Progenitor cell of endocrine pancreas (in vitro differentiated cells): ENCODE results near the gene LSAMP. TPM values are rescaled to one million over a fixed set of nuclear protein-coding genes. Genes with fewer than 3 reads are reported as not detected.

ENCODE experiments used
- DNase-seq: peaks from one replicate; pipeline ENCODE4 v3.0.0; 2021; ENCODE audit warnings: low spot score; ENCODE audit not compliant: unreplicated experiment
- H3K27ac Mint-ChIP-seq: 2 replicates; pipeline ENCODE4 v1.8.0; 2021; ENCODE audit warnings: mild to moderate bottlenecking, moderate library complexity, mixed read lengths
- H3K27me3 Mint-ChIP-seq: 2 replicates; pipeline ENCODE4 v1.8.0; 2021; ENCODE audit warnings: mixed read lengths
- H3K36me3 Mint-ChIP-seq: 2 replicates; pipeline ENCODE4 v1.8.0; 2022; ENCODE audit warnings: mixed read lengths; ENCODE audit not compliant: insufficient read depth
- H3K4me1 Mint-ChIP-seq: 2 replicates; pipeline ENCODE4 v1.8.0; 2021; ENCODE audit warnings: low read depth, mixed read lengths
- H3K4me3 Mint-ChIP-seq: 2 replicates; pipeline ENCODE4 v1.8.0; 2021; ENCODE audit warnings: low read depth, mild to moderate bottlenecking, moderate library complexity, mixed read lengths
- H3K9me3 Mint-ChIP-seq: 2 replicates; pipeline ENCODE4 v1.8.0; 2021; ENCODE audit warnings: low read depth, mixed read lengths
- total RNA-seq: library from RNA; stranded (reverse); gene quantifications from 2 replicates; pipeline ENCODE4 v1.2.1, GENCODE V29; 2021
- TF ChIP-seq, protein P1 (sequence below): fragments of 200-600 bp; sonication (generic); IDR thresholded peaks from one replicate; pipeline ENCODE4 v1.5.0; 2021; ENCODE audit warnings: antibody characterized with exemption, mild to moderate bottlenecking; ENCODE audit not compliant: unreplicated experiment

The LSAMP gene
- total RNA-seq, 1 donor from 2014 or later, result 20.7 TPM

DNA sequence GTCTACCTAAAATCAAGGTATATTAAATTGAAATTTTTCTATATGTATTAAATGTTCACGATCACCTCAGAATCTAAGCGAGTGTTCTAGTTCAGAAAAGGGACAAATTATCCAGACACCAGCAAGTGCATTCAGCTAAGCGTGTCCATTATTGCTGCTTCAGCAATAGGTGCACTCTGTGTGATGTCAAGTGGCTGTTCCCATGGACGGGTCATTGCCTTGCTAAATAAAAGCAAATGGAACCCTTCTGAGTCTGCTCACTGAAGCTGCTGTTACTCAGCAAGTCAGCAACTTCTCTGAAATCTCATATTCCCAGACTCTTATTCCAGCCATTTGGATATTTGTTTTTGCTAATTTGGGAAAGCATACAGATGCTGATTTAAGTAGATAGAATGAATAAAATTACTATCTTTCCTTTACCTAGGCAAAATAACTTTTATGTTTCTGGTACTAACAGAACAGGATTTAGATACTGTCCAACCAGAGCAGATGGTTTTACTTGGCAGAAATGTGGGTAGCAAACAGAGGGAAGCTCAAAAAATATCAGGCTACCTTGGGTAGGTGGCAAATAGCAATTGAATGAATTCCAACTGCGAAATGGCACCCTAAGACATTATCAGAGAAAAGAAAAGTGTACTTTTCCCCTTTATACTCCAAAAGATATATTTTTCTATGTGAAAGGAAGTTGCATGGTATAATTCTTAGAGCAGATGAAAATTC lies 415.0 kb downstream of the LSAMP start:
- no peak overlapping the region for H3K27ac Mint-ChIP-seq
- no peaks in the 10 kb centered on the region for H3K9me3 Mint-ChIP-seq
- H3K27me3 Mint-ChIP-seq, result no peaks in the 10 kb centered on the region
- H3K36me3 Mint-ChIP-seq, result no peaks in the 10 kb centered on the region
- H3K4me1 Mint-ChIP-seq, result peaks cover 4% of the 10 kb centered on the region
- no peak overlapping the region for H3K4me3 Mint-ChIP-seq
- no peak for DNase-seq
- TF ChIP-seq, protein P1, sequence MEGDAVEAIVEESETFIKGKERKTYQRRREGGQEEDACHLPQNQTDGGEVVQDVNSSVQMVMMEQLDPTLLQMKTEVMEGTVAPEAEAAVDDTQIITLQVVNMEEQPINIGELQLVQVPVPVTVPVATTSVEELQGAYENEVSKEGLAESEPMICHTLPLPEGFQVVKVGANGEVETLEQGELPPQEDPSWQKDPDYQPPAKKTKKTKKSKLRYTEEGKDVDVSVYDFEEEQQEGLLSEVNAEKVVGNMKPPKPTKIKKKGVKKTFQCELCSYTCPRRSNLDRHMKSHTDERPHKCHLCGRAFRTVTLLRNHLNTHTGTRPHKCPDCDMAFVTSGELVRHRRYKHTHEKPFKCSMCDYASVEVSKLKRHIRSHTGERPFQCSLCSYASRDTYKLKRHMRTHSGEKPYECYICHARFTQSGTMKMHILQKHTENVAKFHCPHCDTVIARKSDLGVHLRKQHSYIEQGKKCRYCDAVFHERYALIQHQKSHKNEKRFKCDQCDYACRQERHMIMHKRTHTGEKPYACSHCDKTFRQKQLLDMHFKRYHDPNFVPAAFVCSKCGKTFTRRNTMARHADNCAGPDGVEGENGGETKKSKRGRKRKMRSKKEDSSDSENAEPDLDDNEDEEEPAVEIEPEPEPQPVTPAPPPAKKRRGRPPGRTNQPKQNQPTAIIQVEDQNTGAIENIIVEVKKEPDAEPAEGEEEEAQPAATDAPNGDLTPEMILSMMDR, result no peak

- no peak overlapping the region for H3K4me3 Mint-ChIP-seq
- H3K36me3 Mint-ChIP-seq, result no peaks in the 10 kb centered on the region
- no peaks in the 10 kb centered on the region for H3K9me3 Mint-ChIP-seq
- no peak overlapping the region for H3K27ac Mint-ChIP-seq
- no peaks in the 10 kb centered on the region for H3K27me3 Mint-ChIP-seq
- no peak for DNase-seq
- H3K4me1 Mint-ChIP-seq, result peaks cover 4% of the 10 kb centered on the region
- TF ChIP-seq, protein P1, result no peak
Observed at GRCh38 chr3:116029266-116029665, 416.0 kb downstream of the LSAMP start.

- no peaks in the 10 kb centered on the region for H3K27me3 Mint-ChIP-seq
- no peak overlapping the region for H3K27ac Mint-ChIP-seq
- TF ChIP-seq, protein P1, result no peak
- peaks cover 4% of the 10 kb centered on the region for H3K4me1 Mint-ChIP-seq
- H3K36me3 Mint-ChIP-seq, result no peaks in the 10 kb centered on the region
- DNase-seq, result no peak
- no peak overlapping the region for H3K4me3 Mint-ChIP-seq
- no peaks in the 10 kb centered on the region for H3K9me3 Mint-ChIP-seq
Observed at GRCh38 chr3:116028157-116028556, 417.1 kb downstream of the LSAMP start.

GRCh38 chr3:116020989-116021388 lies 424.3 kb downstream of the LSAMP start:
- H3K9me3 Mint-ChIP-seq, result no peaks in the 10 kb centered on the region
- H3K36me3 Mint-ChIP-seq, result no peaks in the 10 kb centered on the region

DNA sequence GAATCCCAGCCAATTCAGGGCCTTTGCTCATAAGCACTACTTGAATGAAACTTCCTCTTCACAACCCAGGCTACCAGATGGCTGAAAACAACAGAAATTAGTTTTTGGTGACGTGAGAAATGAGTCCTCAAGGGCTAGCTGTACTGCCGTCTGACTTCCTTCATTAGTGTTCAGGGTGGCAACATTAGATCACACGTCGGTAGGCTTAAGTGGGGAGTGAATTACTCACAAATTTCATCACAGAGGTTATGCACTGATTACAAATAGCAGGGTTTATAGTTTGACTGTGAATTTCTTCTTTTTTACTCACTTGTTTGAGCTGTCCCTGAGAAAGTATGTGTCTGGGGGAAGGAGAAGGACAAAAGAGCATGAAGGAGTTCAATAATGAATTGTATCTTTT lies 424.8 kb downstream of the LSAMP start:
- Mint-ChIP-seq H3K36me3 (no peaks in the 10 kb centered on the region), H3K27me3 (no peaks in the 10 kb centered on the region), H3K4me1 (no peaks in the 10 kb centered on the region), H3K4me3 (no peak overlapping the region), H3K9me3 (no peaks in the 10 kb centered on the region), H3K27ac (no peak overlapping the region)
- no peak for DNase-seq
- TF ChIP-seq, protein P1, result no peak

More at GRCh38 chr3:116020989-116021388, 424.3 kb downstream of the LSAMP start:
- Mint-ChIP-seq H3K27ac (no peak overlapping the region), H3K27me3 (no peaks in the 10 kb centered on the region), H3K4me1 (no peaks in the 10 kb centered on the region), H3K4me3 (no peak overlapping the region)
- no peak for DNase-seq
- TF ChIP-seq, protein P1, result no peak
